ENCODE data around the gene ERAS.
"Not testable (repeated sequence)": the region's sequence is repeated elsewhere in the genome, so short reads cannot be mapped to it uniquely, and the experiment has no call there.

ERAS gene

DNA sequence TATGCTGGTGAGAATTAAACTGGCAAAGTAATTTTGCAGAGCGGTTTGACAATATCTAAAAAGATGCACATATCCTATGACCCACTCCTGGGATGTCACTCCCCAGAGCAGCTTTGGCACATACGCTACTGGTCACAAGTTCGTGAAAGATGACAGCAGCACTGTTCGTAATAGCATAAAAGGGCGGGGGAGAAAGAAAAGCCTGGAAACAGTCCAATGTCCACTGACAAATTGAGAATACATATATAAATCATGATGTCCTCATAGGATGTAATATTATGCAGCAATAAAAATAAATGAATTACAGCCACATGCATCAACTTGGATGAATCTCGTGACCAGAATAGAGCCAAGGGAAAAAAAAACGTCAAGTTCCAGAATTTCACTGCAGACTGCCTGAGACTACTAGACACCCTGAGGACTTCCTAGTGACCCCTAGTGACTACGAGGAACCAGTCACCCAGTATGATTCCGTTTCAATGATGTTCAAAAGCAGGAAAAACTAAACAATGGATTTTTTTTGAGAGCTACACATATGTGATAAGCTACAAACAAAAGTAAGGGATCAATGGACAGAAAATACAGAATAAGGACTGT, 7.3 kb downstream of the ERAS start:
- no peak for DNase-seq (ENCODE audit: low read depth)

DNA sequence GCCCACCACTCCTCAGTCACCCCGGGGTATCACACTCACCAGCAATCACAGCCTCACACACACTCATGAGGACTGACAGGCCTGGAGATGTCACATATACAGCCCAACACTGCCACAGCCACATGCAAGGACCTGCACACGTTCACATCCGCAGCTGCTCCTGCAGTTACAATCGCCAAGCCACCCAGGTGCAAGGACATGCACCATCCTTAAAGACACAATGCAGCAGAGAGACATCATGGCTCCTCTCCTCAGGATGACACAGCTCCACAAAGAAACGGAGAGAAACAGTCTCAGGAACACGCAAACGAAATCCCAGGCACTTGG, 8.0 kb downstream of the ERAS start:
- no peak for DNase-seq (ENCODE audit: low read depth)

DNA sequence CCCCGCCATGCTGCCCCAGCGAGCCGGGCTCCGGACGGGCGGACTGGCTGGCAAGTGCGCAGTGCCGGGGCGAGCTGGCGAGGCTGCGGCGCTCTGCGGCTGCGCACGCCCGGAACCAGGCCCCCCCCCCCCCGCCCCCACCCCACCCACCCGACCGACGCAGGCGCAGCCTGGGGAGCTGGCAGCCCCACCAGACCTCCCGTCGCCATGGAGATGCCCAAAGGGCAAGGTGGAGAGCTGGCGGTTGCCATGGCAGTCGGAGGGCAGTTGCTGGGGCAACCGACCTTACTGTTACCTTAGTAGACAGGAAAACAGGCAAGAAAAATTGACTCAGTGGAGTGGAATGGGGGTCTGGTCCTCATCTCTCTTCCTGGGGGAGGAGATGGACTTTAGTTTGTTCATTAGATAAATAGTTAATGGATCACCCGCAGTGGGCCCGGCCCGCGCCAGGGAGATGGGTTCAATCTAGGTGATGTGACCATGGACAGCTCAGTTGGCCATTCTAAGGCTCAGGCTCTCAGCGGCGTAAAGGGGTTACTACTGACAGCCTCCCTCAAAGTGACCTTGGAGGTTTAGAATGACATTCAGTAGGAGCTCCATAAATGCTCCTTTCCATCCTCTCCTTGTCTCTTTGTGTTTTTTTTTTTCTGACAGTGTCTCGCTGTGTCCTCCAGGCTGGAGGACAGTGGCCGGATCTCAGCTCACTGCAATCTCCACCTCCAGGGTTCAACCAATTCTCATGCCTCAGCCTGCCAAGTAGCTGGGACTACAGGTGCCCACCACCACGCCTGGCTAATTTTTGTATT, 9.4 kb downstream of the ERAS start, which contains the start of gene PCSK1N:
TSS of gene PCSK1N (minus strand) at position 87 of the 806 bp plus-strand sequence. CDS start at position 9, 78 bp downstream.
- DNase-seq (ENCODE audit: low read depth), result no peak

DNA sequence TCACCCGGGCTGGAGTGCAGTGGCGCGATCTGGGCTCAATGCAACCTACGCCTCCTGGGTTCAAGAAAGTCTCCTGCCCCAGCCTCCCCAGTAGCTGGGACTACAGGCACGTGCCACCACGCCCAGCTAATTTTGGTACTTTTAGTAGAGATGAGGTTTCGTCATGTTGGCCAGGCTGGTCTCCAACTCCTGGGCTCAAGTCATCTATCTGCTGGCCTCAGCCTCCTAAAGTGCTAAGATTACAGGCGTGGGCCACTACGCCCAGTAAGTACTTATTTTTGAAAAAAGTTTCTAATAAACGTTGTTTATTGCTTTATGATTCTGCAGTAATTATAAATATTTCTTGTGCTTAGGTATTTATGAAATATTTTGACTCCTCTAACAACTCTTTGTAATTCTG, 13.4 kb downstream of the ERAS start:
- no peak for DNase-seq (ENCODE audit: low read depth)

DNA sequence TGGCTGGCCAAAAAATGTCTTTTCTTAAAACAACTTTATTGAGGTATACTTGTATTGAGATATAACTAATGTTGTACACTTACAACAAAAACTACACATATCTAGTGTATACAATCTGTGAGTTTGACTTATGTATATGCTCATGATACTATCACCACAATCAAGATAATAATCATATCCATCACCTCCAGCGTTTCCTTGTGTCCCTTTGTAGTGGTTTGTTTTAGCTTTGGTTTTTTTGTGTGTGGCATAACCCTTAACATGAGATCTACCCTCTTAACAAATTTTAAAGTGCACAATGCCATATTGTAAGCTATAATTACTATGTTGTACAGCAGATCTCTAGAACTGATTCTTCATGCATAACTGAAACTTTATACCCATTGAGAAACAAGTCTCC, 22.5 kb downstream of the ERAS start:
- DNase-seq (ENCODE audit: low read depth), result no peak

DNA sequence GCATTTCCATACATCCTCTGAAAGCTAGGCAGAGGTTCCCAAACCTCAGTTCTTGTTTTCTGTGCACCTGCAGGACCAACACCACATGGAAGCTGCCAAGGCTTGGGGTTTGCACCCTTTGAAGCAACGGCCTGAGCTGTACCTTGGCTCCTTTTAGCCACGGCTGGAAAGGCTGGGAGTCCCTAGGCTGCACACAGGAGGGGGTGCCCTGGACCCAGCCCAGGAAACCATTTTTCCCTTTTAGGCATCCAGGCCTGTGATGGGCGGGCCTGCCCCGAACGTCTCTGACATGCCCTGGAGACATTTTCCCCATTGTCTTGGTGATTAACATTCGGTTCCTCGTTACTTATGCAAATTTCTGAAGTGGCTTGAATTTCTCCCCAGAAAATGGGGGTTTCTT, 26.5 kb downstream of the ERAS start:
- no peak for DNase-seq (ENCODE audit: low read depth)

DNA sequence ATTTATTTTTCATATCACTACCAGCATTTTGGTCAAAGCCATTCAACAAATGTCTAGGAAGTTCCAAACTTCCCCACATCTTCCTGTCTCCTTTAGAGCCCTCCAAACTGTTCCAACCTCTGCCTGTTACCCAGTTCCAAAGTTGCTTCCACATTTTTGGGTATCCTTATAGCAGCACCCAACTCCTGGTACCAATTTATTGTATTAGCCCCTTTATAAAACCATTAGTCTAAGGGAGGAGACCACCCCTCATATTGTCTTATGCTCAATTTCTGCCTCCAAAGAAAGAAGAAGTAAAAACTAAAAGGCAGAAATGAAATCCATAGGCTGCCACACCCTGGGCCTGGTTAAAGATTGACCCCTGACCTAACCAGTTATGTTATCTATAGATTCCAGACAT, 27.2 kb downstream of the ERAS start:
- not testable (repeated sequence) for DNase-seq (ENCODE audit: low read depth)

DNA sequence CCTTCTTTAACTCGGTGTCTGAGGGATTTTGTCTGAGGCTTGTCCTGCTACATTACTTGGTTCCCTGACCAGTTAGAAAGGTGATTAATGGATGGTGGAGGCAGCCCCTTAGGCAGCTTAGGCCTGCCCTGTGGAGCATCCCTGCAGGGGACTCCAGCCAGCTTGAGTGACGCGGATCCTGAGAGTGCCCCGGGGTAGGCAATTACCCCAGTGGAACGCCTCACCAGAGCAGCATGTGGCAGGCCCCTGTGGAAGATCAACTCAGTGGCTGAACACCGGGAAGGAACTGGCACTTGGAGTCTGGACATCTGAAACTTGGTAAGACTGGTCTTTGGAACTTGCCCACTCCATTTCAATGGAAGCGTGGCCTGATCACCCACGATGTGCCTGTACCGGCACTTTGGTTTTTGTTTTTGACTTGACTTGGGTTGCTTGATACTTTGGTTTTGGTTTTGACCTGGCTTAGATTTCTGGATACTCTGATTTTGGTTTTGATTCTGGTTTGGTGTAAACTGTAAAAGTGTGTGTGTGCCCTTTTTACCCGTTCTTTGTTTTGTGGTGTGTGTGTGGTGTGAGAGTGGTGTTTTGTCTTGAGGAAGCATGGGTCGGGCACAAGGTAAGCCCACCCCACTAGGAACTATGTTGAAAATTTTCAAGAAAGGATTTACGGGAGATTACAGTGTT, 27.9 kb downstream of the ERAS start:
- not testable (repeated sequence) for DNase-seq (ENCODE audit: low read depth)

DNA sequence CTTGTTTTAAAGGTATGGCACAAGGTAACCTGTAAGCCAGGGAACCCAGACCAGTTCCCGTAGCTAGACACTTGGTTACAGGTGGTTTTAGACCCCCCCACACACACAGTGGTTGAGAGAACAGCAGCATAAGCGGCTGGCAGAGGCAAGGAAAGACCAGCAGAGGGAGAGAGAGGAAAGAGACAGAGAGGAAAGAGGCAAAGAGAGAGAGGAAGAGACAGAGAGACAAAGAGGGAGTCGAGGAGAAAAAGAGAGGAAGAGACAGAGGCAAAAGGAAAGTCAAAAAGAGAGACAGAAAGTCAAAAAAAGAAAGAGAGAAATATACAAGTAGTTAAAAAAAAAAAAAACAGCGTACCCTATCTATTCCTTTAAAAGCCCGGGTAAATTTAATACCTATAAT, 28.6 kb downstream of the ERAS start:
- DNase-seq (ENCODE audit: low read depth), result no peak

DNA sequence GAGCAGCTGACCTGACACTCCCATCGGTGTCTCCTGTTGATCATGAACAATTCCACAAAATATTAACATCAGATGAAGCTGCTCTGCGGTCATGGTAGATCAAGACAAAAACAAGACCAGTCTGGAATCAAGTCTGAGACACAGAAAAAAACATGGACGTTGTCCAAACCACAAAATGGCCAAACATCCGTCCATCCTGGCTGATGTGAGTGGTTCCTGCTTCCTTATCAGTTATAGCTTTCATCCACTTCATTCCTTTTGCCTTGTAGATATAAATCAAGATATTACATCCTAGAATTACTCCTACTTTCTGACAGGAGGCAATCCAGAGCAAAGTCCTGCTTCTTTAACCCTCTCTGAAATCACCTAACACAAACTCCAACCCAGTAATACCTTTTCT, 37.9 kb downstream of the ERAS start:
- DNase-seq (ENCODE audit: low read depth), result no peak

DNA sequence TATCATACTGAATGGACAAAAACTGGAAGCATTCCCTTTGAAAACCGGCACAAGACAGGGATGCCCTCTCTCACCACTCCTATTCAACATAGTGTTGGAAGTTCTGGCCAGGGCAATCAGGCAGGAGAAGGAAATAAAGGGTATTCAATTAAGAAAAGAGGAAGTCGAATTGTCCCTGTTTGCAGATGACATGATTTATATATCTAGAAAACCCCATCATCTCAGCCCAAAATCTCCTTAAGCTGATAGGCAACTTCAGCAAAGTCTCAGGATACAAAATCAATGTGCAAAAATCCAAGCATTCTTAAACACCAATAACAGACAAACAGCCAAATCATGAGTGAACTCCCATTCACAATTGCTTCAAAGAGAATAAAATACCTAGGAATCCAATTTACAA, 45.7 kb downstream of the ERAS start:
- not testable (repeated sequence) for DNase-seq (ENCODE audit: low read depth)

DNA sequence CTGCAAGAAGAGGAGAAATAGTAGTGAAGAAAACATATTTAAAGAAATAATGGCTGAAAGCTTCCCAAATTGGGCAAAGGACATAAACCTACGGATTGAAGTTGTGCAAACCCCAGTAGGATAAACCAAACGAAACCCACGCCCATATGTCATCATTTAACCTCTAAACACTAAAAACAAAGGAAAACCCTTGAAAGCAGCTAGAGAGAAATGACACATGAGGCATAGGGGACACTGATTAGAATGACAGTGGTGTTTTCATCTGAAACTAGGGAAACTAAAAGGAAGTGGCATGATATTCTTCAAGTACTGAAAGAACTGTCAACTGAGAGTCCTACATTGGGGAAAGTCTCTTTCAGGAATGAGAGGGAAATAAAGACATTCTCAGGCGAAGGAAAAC, 50.6 kb downstream of the ERAS start:
- DNase-seq (ENCODE audit: low read depth), result not testable (repeated sequence)
